ENCODE measurements around the gene CCDC8. TPM values are rescaled to one million over a fixed set of nuclear protein-coding genes. Genes with fewer than 3 reads are reported as not detected.

Gene CCDC8
- polyA plus RNA-seq, 1 donor from 2014 or later, result 0.84 TPM

GRCh38 chr19:46385636-46386035 lies 27.7 kb downstream of the CCDC8 start:
- H3K27me3 ChIP-seq (ENCODE audit: insufficient read depth, low read depth, low read length), result no peaks in the 10 kb centered on the region
- no peak overlapping the region for H3K4me2 ChIP-seq (ENCODE audit: low read length)
- H3K27ac ChIP-seq (ENCODE audit: low read length), result no peak overlapping the region
- H3K9ac ChIP-seq (ENCODE audit: low read length), result no peak overlapping the region
- TF ChIP-seq EP300 (conservative IDR thresholded peaks at IDR 0.05; ENCODE audit: poor library complexity, severe bottlenecking) (no peak), POLR2AphosphoS5 (IDR thresholded peaks at IDR 0.05) (no peak), SMC3 (conservative IDR thresholded peaks at IDR 0.05; ENCODE audit: poor library complexity) (no peak), CTCF (IDR thresholded peaks at IDR 0.05; ENCODE audit: poor library complexity, severe bottlenecking) (no peak), MXI1 (conservative IDR thresholded peaks at IDR 0.05; ENCODE audit: poor library complexity, severe bottlenecking) (no peak), EZH2 (IDR thresholded peaks at IDR 0.05; ENCODE audit: borderline replicate concordance, insufficient read depth, low read length, poor library complexity, severe bottlenecking) (no peak), RAD21 (conservative IDR thresholded peaks at IDR 0.05) (no peak), TAF1 (IDR thresholded peaks at IDR 0.05; ENCODE audit: low read depth) (no peak), REST (IDR thresholded peaks at IDR 0.05; ENCODE audit: borderline replicate concordance) (no peak)
- no peaks in the 10 kb centered on the region for H4K20me1 ChIP-seq (ENCODE audit: insufficient read depth)
- H3K9me2 ChIP-seq (ENCODE audit: insufficient read depth, low read length), result no peaks in the 10 kb centered on the region
- H3K36me3 ChIP-seq (ENCODE audit: insufficient read depth, low read length), result peaks cover 7% of the 10 kb centered on the region
- H3F3A ChIP-seq (ENCODE audit: insufficient read depth, low read length, poor library complexity, severe bottlenecking), result no peaks in the 10 kb centered on the region
- H3K4me3 ChIP-seq (ENCODE audit: low read length), result no peak overlapping the region
- H3K79me2 ChIP-seq (replicated peaks; ENCODE audit: insufficient read depth, low read length), result peaks cover 3% of the 10 kb centered on the region
- H2AFZ ChIP-seq (ENCODE audit: low read depth, low read length), result no peak overlapping the region
- H3K9me3 ChIP-seq (ENCODE audit: low read length), result no peaks in the 10 kb centered on the region

- Histone ChIP-seq H3F3A (ENCODE audit: insufficient read depth, low read length, poor library complexity, severe bottlenecking) (no peaks in the 10 kb centered on the region), H3K36me3 (ENCODE audit: insufficient read depth, low read length) (peaks cover 3% of the 10 kb centered on the region), H4K20me1 (ENCODE audit: insufficient read depth) (no peaks in the 10 kb centered on the region), H3K9ac (ENCODE audit: low read length) (no peak overlapping the region), H3K9me2 (ENCODE audit: insufficient read depth, low read length) (no peaks in the 10 kb centered on the region), H3K4me3 (ENCODE audit: low read length) (no peak overlapping the region), H3K79me2 (replicated peaks; ENCODE audit: insufficient read depth, low read length) (peaks cover 3% of the 10 kb centered on the region), H3K9me3 (ENCODE audit: low read length) (no peaks in the 10 kb centered on the region), H3K27me3 (ENCODE audit: insufficient read depth, low read depth, low read length) (no peaks in the 10 kb centered on the region), H2AFZ (ENCODE audit: low read depth, low read length) (no peak overlapping the region), H3K27ac (ENCODE audit: low read length) (no peak overlapping the region), H3K4me2 (ENCODE audit: low read length) (no peak overlapping the region)
- TF ChIP-seq SMC3 (conservative IDR thresholded peaks at IDR 0.05; ENCODE audit: poor library complexity) (no peak), CTCF (IDR thresholded peaks at IDR 0.05; ENCODE audit: poor library complexity, severe bottlenecking) (no peak), EP300 (conservative IDR thresholded peaks at IDR 0.05; ENCODE audit: poor library complexity, severe bottlenecking) (no peak), REST (IDR thresholded peaks at IDR 0.05; ENCODE audit: borderline replicate concordance) (no peak), EZH2 (IDR thresholded peaks at IDR 0.05; ENCODE audit: borderline replicate concordance, insufficient read depth, low read length, poor library complexity, severe bottlenecking) (no peak), TAF1 (IDR thresholded peaks at IDR 0.05; ENCODE audit: low read depth) (no peak), MXI1 (conservative IDR thresholded peaks at IDR 0.05; ENCODE audit: poor library complexity, severe bottlenecking) (no peak), POLR2AphosphoS5 (IDR thresholded peaks at IDR 0.05) (no peak)
These were observed 29.0 kb downstream of the CCDC8 start for GRCh38 chr19:46384396-46384795.

All from neural cell (in vitro differentiated cells).